Measurements from ENCODE around the gene SCYL1. TPM values are rescaled to one million over a fixed set of nuclear protein-coding genes. Genes with fewer than 3 reads are reported as not detected.

The SCYL1 gene
- total RNA-seq, 1 donor from 2014 or later: 75.7 TPM

DNA sequence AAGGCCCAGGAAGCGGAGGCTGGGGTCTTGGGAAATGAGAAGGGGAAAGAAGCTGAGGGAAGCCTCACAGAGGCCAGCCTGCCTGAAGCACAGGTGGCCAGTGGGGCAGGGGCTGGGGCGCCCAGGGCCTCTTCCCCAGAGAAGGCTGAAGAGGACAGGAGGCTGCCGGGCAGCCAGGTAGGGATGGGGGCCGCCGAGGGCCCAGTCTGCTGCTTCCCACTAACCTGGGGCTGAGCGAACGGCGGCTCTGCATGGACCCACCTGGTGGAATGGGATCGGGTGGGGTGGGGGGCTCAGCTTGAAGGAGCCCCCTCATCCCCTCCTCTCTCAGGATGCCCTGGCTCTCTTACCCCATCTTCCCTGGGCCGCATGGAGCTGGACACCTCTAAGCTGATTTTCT, 58.7 kb downstream of the SCYL1 start:
- Mint-ChIP-seq H3K4me1 (peaks cover 36% of the 10 kb centered on the region), H3K27ac (peak overlapping the region; percentile 67), H3K9me3 (no peaks in the 10 kb centered on the region), H3K4me3 (no peak overlapping the region), H3K36me3 (ENCODE audit: low read depth) (peaks cover 57% of the 10 kb centered on the region), H3K27me3 (no peaks in the 10 kb centered on the region)
- DNase-seq (no peak), ATAC-seq (ENCODE audit: low read depth) (no peak)
- ChIA-PET CTCF (no interaction called here), POLR2A (interaction anchor here (0.7 to 1.5 kb wide), 2 partner anchors 19 to 166 kb away, joined by 3 to 4 read pairs; no protein-coding TSS in a partner anchor)
- TF ChIP-seq, protein P1, sequence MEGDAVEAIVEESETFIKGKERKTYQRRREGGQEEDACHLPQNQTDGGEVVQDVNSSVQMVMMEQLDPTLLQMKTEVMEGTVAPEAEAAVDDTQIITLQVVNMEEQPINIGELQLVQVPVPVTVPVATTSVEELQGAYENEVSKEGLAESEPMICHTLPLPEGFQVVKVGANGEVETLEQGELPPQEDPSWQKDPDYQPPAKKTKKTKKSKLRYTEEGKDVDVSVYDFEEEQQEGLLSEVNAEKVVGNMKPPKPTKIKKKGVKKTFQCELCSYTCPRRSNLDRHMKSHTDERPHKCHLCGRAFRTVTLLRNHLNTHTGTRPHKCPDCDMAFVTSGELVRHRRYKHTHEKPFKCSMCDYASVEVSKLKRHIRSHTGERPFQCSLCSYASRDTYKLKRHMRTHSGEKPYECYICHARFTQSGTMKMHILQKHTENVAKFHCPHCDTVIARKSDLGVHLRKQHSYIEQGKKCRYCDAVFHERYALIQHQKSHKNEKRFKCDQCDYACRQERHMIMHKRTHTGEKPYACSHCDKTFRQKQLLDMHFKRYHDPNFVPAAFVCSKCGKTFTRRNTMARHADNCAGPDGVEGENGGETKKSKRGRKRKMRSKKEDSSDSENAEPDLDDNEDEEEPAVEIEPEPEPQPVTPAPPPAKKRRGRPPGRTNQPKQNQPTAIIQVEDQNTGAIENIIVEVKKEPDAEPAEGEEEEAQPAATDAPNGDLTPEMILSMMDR (IDR thresholded peaks at IDR 0.05): no peak
- intact Hi-C loops (cut with micrococcal nuclease): no loop called here

DNA sequence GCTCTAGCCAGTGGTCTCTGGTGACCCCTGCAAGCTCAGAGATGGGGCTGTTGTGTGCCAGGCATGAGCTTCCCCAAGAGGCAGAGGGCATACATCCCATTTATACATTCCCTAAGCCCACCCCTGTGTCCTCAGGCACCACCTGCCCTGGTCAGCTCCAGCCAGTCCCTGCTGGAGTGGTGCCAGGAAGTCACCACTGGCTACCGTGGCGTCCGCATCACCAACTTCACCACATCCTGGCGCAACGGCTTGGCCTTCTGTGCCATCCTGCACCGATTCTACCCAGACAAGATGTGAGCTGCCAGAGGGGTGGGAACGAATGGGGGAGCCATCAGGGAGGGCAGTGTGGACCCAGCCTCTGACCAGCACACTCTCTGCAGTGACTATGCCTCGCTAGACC, 59.2 kb downstream of the SCYL1 start:
- Mint-ChIP-seq H3K27ac (no peak overlapping the region), H3K4me1 (peaks cover 39% of the 10 kb centered on the region), H3K27me3 (no peaks in the 10 kb centered on the region), H3K4me3 (no peak overlapping the region), H3K36me3 (ENCODE audit: low read depth) (peaks cover 55% of the 10 kb centered on the region), H3K9me3 (no peaks in the 10 kb centered on the region)
- ChIA-PET CTCF (interaction anchor here (1.7 kb wide), 1 partner anchor 10 kb away, joined by 5 read pairs; no protein-coding TSS in a partner anchor), POLR2A (interaction anchor here (1.5 kb wide), 1 partner anchor 19 kb away, joined by 4 read pairs; no protein-coding TSS in a partner anchor)
- DNase-seq: no peak
- no peak for ATAC-seq (ENCODE audit: low read depth)
- TF ChIP-seq, protein P1 (IDR thresholded peaks at IDR 0.05): no peak
- intact Hi-C loops (cut with micrococcal nuclease): no loop called here

DNA sequence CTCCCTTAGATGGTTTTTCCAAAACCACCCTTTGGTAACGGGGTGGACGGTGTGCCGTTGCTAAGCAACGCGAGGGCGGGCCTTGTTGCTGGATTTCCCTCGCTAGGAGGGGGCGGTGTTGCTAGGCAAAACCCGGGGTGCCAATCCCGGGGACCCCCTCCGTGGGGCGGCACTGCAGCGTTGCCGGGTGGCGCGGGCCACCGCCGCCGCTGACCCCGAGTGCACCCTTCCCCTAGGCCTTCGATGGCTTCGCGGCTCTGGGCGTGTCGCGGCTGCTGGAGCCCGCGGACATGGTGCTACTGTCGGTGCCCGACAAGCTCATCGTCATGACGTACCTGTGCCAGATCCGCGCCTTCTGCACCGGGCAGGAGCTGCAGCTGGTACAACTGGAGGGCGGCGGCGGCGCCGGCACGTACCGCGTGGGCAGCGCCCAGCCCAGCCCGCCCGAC, 59.9 kb downstream of the SCYL1 start:
- TF ChIP-seq, protein P1 (IDR thresholded peaks at IDR 0.05): no peak
- Mint-ChIP-seq H3K4me3 (no peak overlapping the region), H3K36me3 (ENCODE audit: low read depth) (peaks cover 48% of the 10 kb centered on the region), H3K27me3 (no peaks in the 10 kb centered on the region), H3K4me1 (peaks cover 43% of the 10 kb centered on the region), H3K9me3 (no peaks in the 10 kb centered on the region), H3K27ac (no peak overlapping the region)
- CTCF ChIA-PET: interaction anchor here (1.7 to 5.9 kb wide), 2 partner anchors 9 to 44 kb away, joined by 5 to 52 read pairs; no protein-coding TSS in a partner anchor
- ATAC-seq (ENCODE audit: low read depth) (no peak), DNase-seq (no peak)
- intact Hi-C loops (cut with micrococcal nuclease): loop anchor here (5.0 kb wide), 1 partner anchor 202 kb away; the partner anchor contains the start of gene SLC25A45
- POLR2A ChIA-PET: interaction anchor here (1.5 to 11.1 kb wide), 2 partner anchors 8 to 18 kb away, joined by 4 to 239 read pairs; partner anchors contain the start of gene EHBP1L1

DNA sequence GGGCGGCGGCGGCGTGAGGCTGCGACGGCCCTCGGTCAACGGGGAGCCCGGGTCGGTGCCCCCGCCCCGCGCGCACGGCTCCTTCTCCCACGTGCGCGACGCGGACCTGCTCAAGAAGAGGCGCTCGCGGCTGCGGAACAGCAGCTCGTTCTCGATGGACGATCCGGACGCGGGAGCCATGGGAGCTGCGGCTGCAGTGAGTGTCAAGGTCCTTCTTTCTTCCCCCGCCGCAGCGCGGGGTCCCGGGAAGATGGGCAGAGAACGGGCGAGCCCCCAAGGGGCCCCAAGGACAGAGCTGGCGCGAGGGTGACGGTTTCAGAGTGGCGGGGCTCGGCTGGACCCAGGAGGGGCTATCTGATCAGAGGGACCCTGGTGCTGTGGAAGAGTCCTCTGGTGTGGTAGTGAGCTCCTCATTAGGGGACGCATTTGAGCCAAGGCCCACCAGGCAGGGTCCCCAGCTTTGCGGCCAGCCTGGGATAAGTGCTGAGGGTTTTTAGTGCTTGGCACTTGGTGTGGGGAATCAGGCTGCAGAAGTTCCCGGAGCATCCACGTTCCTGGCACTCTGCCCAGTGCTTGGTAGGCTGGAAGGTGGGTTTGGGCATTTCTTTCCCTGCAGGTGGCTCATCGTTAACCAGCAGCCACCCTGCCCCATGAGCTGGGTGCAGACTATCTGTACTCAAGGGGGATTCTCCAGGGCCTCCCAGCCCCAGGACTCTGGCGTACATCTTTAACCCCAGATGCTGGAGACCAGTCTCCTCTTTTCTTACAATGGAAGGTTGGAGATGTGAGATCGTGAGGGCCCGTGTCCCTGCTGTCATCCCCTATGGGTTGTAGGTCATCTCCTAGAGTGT, 60.7 kb downstream of the SCYL1 start:
- ChIA-PET CTCF (interaction anchor here (0.7 to 5.9 kb wide), 5 partner anchors 8 to 45 kb away, joined by 3 to 52 read pairs (median 5); partner anchors contain the start of gene FAM89B), POLR2A (interaction anchor here (1.5 to 11.1 kb wide), 3 partner anchors 9 to 45 kb away, joined by 8 to 239 read pairs (median 112); partner anchors contain the start of genes EHBP1L1, FAM89B and ZNRD2)
- Mint-ChIP-seq H3K27ac (peak overlapping the region; percentile 96), H3K36me3 (ENCODE audit: low read depth) (peaks cover 51% of the 10 kb centered on the region), H3K9me3 (no peaks in the 10 kb centered on the region), H3K27me3 (no peaks in the 10 kb centered on the region), H3K4me1 (peaks cover 45% of the 10 kb centered on the region), H3K4me3 (no peak overlapping the region)
- intact Hi-C loops (cut with micrococcal nuclease): loop anchor here (5.0 kb wide), 1 partner anchor 203 kb away; the partner anchor contains the start of gene SLC25A45
- DNase-seq (no peak), ATAC-seq (ENCODE audit: low read depth) (no peak)
- TF ChIP-seq, protein P1 (IDR thresholded peaks at IDR 0.05): no peak

Data from activated B cell treated with CpG ODN at 0.5 μM for 24 hours (primary cell).